NT2/D1 (cell line): ENCODE results near the gene GAPT.

Experiments
- SUZ12 ChIP-seq: IDR thresholded peaks from 2 replicates; pipeline ENCODE4 v1.6.1; 2011; ENCODE audit not compliant: insufficient read length, insufficient read depth; ENCODE audit errors: extremely low read depth
- ZNF274 ChIP-seq: IDR thresholded peaks from 2 replicates; pipeline ENCODE4 v1.6.1; 2011; ENCODE audit warnings: mild to moderate bottlenecking, low read depth, low read length

DNA sequence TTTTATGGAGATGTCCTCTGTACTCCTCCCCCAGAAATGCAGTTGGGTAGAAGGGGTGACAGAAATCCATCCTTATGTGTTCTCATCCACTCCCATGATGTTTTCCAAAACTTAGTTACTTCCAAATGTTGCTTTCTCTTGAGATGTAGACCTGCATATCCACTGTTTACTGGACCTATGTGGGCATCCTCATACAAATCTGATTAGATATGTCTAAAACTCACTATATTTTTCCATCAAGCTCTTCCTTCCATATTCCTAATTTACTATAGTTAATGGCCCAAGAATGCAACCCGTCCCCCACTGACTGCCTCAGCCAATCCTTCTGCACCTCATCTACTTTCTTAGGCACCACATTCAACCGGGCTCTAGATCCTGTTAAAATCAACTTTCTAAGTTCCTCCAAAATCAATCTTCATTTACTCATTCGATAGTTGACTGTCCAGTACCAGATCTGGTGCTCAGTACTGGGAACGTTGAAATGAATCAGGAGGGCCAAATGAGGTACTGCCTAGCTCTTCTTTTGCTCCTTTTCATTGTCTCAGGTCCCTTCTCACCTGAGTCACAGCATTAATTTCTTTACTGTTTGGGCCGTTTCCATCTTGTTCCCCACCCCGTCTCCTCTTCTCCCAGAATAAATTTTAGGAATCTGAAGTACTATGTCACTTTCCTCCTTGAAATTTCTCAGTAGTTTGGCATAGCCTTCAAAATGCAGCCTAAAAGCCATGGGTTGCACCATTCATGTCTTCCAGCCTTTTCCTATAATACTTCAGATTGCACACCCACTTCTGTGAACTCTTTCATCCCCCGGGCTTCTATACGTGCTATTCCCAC is 39.3 kb upstream of the GAPT start:
- TF ChIP-seq SUZ12 (no peak), ZNF274 (no peak)
